ENCODE measurements around the gene ATR. TPM values are rescaled to one million over a fixed set of nuclear protein-coding genes. Genes with fewer than 3 reads are reported as not detected.

Gene ATR
- polyA plus RNA-seq, 3 donors, result 6.3 to 16.4 (median 6.6) TPM

DNA sequence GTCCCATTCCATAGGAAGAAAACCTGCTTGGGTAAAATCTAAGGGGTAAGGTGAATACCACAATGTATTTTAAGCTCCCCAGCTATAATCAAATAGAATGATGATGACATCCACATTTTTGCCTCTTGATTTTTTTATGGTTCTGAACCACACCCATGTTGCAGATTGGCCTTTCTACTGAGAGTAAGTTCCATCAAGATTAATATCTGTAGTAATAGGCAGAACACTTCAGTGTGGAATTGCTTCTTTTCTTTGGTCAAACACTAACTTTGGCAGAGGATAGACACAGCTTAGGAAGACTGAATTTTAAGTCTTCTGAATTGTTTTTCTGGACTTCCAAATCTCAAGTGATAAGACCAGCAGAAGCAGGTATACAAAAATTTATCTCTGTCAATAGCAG lies 44.7 kb upstream of the ATR start:
- DNase-seq, result no peak
- TF ChIP-seq, protein P1, sequence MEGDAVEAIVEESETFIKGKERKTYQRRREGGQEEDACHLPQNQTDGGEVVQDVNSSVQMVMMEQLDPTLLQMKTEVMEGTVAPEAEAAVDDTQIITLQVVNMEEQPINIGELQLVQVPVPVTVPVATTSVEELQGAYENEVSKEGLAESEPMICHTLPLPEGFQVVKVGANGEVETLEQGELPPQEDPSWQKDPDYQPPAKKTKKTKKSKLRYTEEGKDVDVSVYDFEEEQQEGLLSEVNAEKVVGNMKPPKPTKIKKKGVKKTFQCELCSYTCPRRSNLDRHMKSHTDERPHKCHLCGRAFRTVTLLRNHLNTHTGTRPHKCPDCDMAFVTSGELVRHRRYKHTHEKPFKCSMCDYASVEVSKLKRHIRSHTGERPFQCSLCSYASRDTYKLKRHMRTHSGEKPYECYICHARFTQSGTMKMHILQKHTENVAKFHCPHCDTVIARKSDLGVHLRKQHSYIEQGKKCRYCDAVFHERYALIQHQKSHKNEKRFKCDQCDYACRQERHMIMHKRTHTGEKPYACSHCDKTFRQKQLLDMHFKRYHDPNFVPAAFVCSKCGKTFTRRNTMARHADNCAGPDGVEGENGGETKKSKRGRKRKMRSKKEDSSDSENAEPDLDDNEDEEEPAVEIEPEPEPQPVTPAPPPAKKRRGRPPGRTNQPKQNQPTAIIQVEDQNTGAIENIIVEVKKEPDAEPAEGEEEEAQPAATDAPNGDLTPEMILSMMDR (IDR thresholded peaks at IDR 0.05), result no peak

DNA sequence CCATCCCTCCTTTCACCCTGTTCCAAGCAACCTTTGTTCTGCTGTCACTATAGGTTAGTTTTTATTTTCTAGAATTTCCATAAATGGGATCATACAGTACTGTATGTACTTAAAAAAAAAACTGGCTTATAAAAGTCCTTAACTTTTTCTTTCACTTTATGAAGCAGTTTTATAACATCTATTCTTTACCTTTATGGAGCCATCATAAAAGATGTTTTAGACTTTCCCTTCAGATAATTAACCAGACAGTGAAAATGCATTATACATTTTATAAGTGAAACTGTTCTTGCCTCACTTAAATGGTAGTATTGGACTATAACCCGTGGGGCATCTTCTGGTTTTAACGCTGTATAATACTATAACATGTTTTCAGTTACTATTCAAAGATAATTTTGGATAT lies 43.9 kb upstream of the ATR start:
- Histone ChIP-seq H3K79me2 (ENCODE audit: insufficient read depth, low read length) (no peaks in the 10 kb centered on the region), H3K27me3 (ENCODE audit: control insufficient read depth in 2 of 2, insufficient read depth in 2 of 2, low read length in 2 of 2) (no peaks in the 10 kb centered on the region), H3K9me3 (replicated peaks in 1 of 2; ENCODE audit: control insufficient read depth in 1 of 2, insufficient read depth in 1 of 2, low read length in 2 of 2) (no peaks in the 10 kb centered on the region), H3K36me3 (replicated peaks in 1 of 2; ENCODE audit: control insufficient read depth in 1 of 2, insufficient read depth in 2 of 2, low read length in 2 of 2) (no peaks in the 10 kb centered on the region), H3K4me2 (replicated peaks; ENCODE audit: extremely low read depth, low read length, poor library complexity, severe bottlenecking) (no peak overlapping the region), H3K27ac (ENCODE audit: low read depth in 1 of 2, low read length in 2 of 2) (no peak overlapping the region), H4K20me1 (ENCODE audit: insufficient read depth, low read length) (no peaks in the 10 kb centered on the region), H3K4me1 (ENCODE audit: control insufficient read depth in 1 of 2, insufficient read depth in 2 of 2, low read length in 2 of 2) (no peaks in the 10 kb centered on the region), H2AFZ (ENCODE audit: insufficient read depth, low read depth, low read length, poor library complexity, severe bottlenecking) (no peak overlapping the region), H3K4me3 (replicated peaks in 1 of 3; ENCODE audit: low read depth in 2 of 3, low read length in 3 of 3) (no peak overlapping the region), H3K9ac (ENCODE audit: insufficient read depth, low read length, poor library complexity, severe bottlenecking) (no peak overlapping the region)
- Mint-ChIP-seq H3K27me3 (ENCODE audit: low read depth in 3 of 3) (no peaks in the 10 kb centered on the region), H3K4me1 (no peaks in the 10 kb centered on the region), H3K9me3 (no peaks in the 10 kb centered on the region), H3K36me3 (no peaks in the 10 kb centered on the region), H3K27ac (no peak overlapping the region), H3K4me3 (no peak overlapping the region)
- WGBS (ENCODE audit: insufficient coverage), result no CpG with 5 or more reads among the region's 2 CpGs
- TF ChIP-seq, protein P1 (IDR thresholded peaks at IDR 0.05), result no peak
- intact Hi-C loops (cut with micrococcal nuclease), result no loop called here
- DNase-seq, result no peak

More for the DNA sequence above, 44.7 kb upstream of the ATR start:
- no peak overlapping the region for H3K9ac ChIP-seq (ENCODE audit: insufficient read depth, low read length, poor library complexity, severe bottlenecking)
- Mint-ChIP-seq H3K27ac (no peak overlapping the region), H3K27me3 (ENCODE audit: low read depth in 3 of 3) (no peaks in the 10 kb centered on the region), H3K4me3 (no peak overlapping the region), H3K36me3 (no peaks in the 10 kb centered on the region), H3K9me3 (no peaks in the 10 kb centered on the region), H3K4me1 (no peaks in the 10 kb centered on the region)
- no peak overlapping the region for H3K27ac ChIP-seq (ENCODE audit: low read depth in 1 of 2, low read length in 2 of 2)
- H2AFZ ChIP-seq (ENCODE audit: insufficient read depth, low read depth, low read length, poor library complexity, severe bottlenecking), result no peak overlapping the region
- H3K4me2 ChIP-seq (replicated peaks; ENCODE audit: extremely low read depth, low read length, poor library complexity, severe bottlenecking), result no peak overlapping the region
- intact Hi-C loops (cut with micrococcal nuclease), result no loop called here
- no peaks in the 10 kb centered on the region for H3K79me2 ChIP-seq (ENCODE audit: insufficient read depth, low read length)
- no peak overlapping the region for H3K4me3 ChIP-seq (replicated peaks in 1 of 3; ENCODE audit: low read depth in 2 of 3, low read length in 3 of 3)
- no peaks in the 10 kb centered on the region for H4K20me1 ChIP-seq (ENCODE audit: insufficient read depth, low read length)
- no peaks in the 10 kb centered on the region for H3K27me3 ChIP-seq (ENCODE audit: control insufficient read depth in 2 of 2, insufficient read depth in 2 of 2, low read length in 2 of 2)
- H3K36me3 ChIP-seq (replicated peaks in 1 of 2; ENCODE audit: control insufficient read depth in 1 of 2, insufficient read depth in 2 of 2, low read length in 2 of 2), result no peaks in the 10 kb centered on the region
- no peaks in the 10 kb centered on the region for H3K9me3 ChIP-seq (replicated peaks in 1 of 2; ENCODE audit: control insufficient read depth in 1 of 2, insufficient read depth in 1 of 2, low read length in 2 of 2)
- H3K4me1 ChIP-seq (ENCODE audit: control insufficient read depth in 1 of 2, insufficient read depth in 2 of 2, low read length in 2 of 2), result no peaks in the 10 kb centered on the region

Data from CD14-positive monocyte (primary cell).